ENCODE data around the gene INO80B. TPM values are rescaled to one million over a fixed set of nuclear protein-coding genes. Genes with fewer than 3 reads are reported as not detected.
"Not testable (repeated sequence)": the region's sequence is repeated elsewhere in the genome, so short reads cannot be mapped to it uniquely, and the experiment has no call there.

INO80B gene
- total RNA-seq, 2 donors from 2014 or later: 10.4 to 14.6 TPM

DNA sequence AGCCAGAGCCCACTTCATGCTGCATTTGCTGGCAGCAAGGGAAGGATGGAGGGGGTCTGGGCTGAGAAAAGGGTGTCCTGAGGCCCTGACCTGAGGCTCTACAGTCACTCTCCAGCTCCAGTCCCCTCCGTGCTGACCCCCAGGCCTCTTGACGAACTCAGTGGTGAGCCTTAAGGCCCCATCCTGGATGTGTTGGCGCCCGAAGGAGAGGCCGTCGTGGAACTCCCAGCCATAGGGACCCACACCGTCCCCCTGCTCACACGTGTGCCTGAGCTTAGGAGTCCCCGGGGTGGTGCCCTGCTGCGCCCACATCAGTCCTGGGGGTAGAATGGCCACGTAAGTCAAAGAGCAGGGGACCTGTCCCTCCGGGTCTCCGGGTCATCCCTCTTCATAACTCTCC lies 9.5 kb downstream of the INO80B start:
- H3K4me1 ChIP-seq: peaks cover 0 to 18% of the 10 kb centered on the region in 2 donors
- no peaks in the 10 kb centered on the region for H3K9me3 ChIP-seq
- H3K4me3 ChIP-seq: peak overlapping the region; percentile 93 to 94
- H3K36me3 ChIP-seq: peaks cover 19% of the 10 kb centered on the region
- no peaks in the 10 kb centered on the region for H3K27me3 ChIP-seq
- no peak for DNase-seq (ENCODE audit: low spot score)
- peak overlapping the region; percentile 84 to 86 for H3K27ac ChIP-seq
- no peak for TF ChIP-seq CTCF (IDR thresholded peaks at IDR 0.05)

DNA sequence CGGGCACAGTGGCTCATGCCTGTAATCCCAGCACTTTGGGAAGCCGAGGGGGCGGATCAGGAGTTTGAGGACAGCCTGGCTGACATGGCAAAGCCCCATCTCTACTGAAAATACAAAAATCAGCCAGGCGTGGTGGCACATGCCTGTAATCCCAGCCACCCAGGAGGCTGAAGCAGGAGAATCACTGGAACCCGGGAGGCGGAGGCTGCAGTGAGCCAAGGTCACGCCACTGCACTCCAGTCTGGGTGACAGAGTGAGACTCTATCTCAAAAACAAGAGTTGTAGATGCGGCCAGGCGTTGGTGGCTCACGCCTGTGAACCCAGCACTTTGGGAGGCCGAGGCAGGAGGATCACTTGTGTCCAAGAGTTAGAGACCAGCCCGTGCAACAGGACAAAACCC lies 15.9 kb downstream of the INO80B start:
- H3K4me3 ChIP-seq; H3K27ac ChIP-seq; DNase-seq (ENCODE audit: low spot score); H3K9me3 ChIP-seq; H3K27me3 ChIP-seq: not testable (repeated sequence)
- Histone ChIP-seq H3K36me3 (peaks cover 15% of the 10 kb centered on the region), H3K4me1 (peaks cover 0 to 24% of the 10 kb centered on the region in 2 donors)

DNA sequence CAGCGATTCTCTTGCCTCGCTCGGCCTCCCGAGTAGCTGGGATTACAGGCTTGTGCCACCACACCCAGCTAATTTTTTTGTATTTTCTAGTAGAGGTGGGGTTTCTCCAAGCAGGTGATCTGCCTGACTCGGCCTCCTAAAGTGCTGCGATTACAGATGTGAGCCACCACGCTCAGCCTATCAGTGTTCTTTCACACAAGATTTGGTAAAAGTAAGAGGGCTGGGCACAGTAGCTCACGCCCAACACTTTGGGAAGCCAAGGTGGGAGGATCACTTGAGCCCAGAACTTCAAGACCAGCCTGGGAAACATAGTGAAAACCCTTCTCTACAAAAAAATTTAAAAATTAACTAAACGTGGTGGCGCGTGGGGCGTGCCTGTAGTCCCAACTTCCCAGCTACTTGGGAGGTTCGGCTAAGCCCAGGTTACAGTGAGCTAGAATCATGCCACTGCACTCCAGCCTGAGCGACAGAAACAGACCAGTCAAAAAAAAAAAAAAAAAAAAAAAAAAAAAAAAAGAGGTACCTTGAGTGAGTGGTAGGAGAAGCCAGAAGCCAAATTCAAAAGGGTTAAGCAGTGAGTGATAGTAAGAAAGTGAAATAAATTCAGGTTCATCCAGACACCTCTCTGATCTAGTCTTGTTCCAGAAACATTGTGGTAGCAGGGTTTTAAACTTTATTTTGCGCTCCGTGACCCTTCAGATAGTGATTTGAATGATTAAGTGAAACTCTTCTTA lies 16.6 kb downstream of the INO80B start:
- no peak for DNase-seq (ENCODE audit: low spot score)
- TF ChIP-seq CTCF (IDR thresholded peaks at IDR 0.05): no peak
- H3K27me3 ChIP-seq: no peaks in the 10 kb centered on the region
- no peaks in the 10 kb centered on the region for H3K9me3 ChIP-seq
- peaks cover 15% of the 10 kb centered on the region for H3K36me3 ChIP-seq
- H3K4me3 ChIP-seq: peak overlapping the region; percentile 66 to 68
- peaks cover 0 to 20% of the 10 kb centered on the region in 2 donors for H3K4me1 ChIP-seq
- peak overlapping the region; percentile 79 to 90 for H3K27ac ChIP-seq

- H3K36me3 ChIP-seq: peaks cover 15% of the 10 kb centered on the region
- peaks cover 0 to 20% of the 10 kb centered on the region in 2 donors for H3K4me1 ChIP-seq
- peak within 1 kb of the TSS; percentile 79 to 90 for H3K27ac ChIP-seq
- H3K27me3 ChIP-seq: no peaks in the 10 kb centered on the region
- peak within 1 kb of the TSS; percentile 66 to 68 for H3K4me3 ChIP-seq
- no peak for TF ChIP-seq CTCF (IDR thresholded peaks at IDR 0.05)
- H3K9me3 ChIP-seq: no peaks in the 10 kb centered on the region
- DNase-seq (ENCODE audit: low spot score): peak; percentile 94
Measured at GRCh38 chr2:74472086-74472944, 17.4 kb downstream of the INO80B start, which contains the start of gene MRPL53. MRPL53 (minus strand) TSS chr2:74472680; CDS start chr2:74472660, 20 bp downstream.

- no peak for TF ChIP-seq CTCF (IDR thresholded peaks at IDR 0.05)
- no peak for DNase-seq (ENCODE audit: low spot score)
- Histone ChIP-seq H3K4me1 (peaks cover 0 to 20% of the 10 kb centered on the region in 2 donors), H3K36me3 (peaks cover 15% of the 10 kb centered on the region), H3K9me3 (no peaks in the 10 kb centered on the region), H3K27me3 (no peaks in the 10 kb centered on the region), H3K4me3 (peak overlapping the region; percentile 66 to 68), H3K27ac (peak overlapping the region; percentile 79 to 90)
Measured at GRCh38 chr2:74472945-74473258, 18.0 kb downstream of the INO80B start.

GRCh38 chr2:74474481-74474880 lies 19.6 kb downstream of the INO80B start:
- Histone ChIP-seq H3K4me3 (no peak overlapping the region), H3K9me3 (no peaks in the 10 kb centered on the region), H3K27me3 (no peaks in the 10 kb centered on the region), H3K36me3 (peaks cover 15% of the 10 kb centered on the region), H3K4me1 (peaks cover 0 to 20% of the 10 kb centered on the region in 2 donors), H3K27ac (no peak overlapping the region)
- TF ChIP-seq CTCF (IDR thresholded peaks at IDR 0.05): no peak
- DNase-seq (ENCODE audit: low spot score): no peak
